ENCODE results near the gene CCL23. TPM values are rescaled to one million over a fixed set of nuclear protein-coding genes. Genes with fewer than 3 reads are reported as not detected.

CCL23 gene
- total RNA-seq, 3 donors from 2014 or later, result 1.3 to 2.7 (median 1.9) TPM

DNA sequence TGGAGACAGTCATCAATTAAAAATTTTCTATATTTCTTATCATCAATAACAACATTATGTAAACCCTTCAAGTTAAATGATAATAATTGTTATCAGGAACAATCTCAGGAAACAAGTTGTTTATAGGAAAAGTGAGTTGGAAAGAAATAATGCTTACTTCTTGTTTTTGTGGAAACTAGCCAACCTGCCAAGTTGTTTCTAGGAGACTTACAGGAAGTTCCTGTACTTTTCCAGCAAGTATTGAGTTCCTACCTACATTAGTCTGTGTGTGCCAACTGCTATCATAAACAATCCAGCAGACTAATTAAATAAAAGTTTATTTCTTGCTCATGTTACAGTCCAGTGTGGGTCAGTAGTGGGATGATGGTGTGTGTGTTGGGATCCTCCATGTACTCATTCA, 29.6 kb downstream of the CCL23 start:
- Histone ChIP-seq H3K9me3 (no peaks in the 10 kb centered on the region), H3K4me1 (no peaks in the 10 kb centered on the region), H3K27me3 (no peaks in the 10 kb centered on the region), H3K4me3 (no peak overlapping the region), H3K36me3 (no peaks in the 10 kb centered on the region), H3K27ac (peak overlapping the region in 1 of 2 donors; percentile 13)
- no peak for TF ChIP-seq POLR2AphosphoS5 (IDR thresholded peaks at IDR 0.05)
- no peak for TF ChIP-seq POLR2A (IDR thresholded peaks at IDR 0.05)
- TF ChIP-seq, protein P1, sequence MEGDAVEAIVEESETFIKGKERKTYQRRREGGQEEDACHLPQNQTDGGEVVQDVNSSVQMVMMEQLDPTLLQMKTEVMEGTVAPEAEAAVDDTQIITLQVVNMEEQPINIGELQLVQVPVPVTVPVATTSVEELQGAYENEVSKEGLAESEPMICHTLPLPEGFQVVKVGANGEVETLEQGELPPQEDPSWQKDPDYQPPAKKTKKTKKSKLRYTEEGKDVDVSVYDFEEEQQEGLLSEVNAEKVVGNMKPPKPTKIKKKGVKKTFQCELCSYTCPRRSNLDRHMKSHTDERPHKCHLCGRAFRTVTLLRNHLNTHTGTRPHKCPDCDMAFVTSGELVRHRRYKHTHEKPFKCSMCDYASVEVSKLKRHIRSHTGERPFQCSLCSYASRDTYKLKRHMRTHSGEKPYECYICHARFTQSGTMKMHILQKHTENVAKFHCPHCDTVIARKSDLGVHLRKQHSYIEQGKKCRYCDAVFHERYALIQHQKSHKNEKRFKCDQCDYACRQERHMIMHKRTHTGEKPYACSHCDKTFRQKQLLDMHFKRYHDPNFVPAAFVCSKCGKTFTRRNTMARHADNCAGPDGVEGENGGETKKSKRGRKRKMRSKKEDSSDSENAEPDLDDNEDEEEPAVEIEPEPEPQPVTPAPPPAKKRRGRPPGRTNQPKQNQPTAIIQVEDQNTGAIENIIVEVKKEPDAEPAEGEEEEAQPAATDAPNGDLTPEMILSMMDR (IDR thresholded peaks at IDR 0.05), result no peak
- intact Hi-C loops (cut with DNase I; ENCODE audit: low total_unique reads), result no loop called here
- no peak for DNase-seq (ENCODE audit: low spot score in 2 of 2)

DNA sequence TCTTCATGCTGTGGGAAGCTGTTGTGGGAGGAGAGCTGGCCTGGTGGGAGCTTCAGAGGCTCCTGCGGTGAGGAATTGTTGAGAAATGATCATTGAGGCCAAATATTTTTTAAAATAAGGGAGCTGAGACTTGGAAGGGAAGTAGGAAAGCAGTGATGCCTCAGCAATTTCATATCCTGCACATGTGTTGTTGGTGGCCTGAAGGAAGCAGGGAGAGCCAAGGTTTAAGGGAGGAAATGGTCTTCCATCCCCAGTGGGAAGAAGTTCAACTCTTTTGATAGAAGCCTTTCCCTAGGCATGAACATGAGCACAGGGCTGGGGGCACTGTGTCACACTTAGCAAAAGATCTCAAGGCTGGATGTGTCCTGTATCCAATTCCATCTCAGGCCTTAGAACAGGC, 31.1 kb downstream of the CCL23 start, which contains the start of gene CCL14:
CCL14 (minus strand) TSS at position 87 of the 400 bp plus-strand sequence; CDS start at position 7, 80 bp downstream.
- H3K27ac ChIP-seq, result peak within 1 kb of the TSS; percentile 2 to 81
- no peaks in the 10 kb centered on the region for H3K27me3 ChIP-seq
- H3K36me3 ChIP-seq, result no peaks in the 10 kb centered on the region
- H3K4me1 ChIP-seq, result no peaks in the 10 kb centered on the region
- intact Hi-C loops (cut with DNase I; ENCODE audit: low total_unique reads), result no loop called here
- DNase-seq (ENCODE audit: low spot score in 2 of 2), result no peak
- no peaks in the 10 kb centered on the region for H3K9me3 ChIP-seq
- peak within 1 kb of the TSS; percentile 22 to 45 (median 28) for H3K4me3 ChIP-seq
- no peak for TF ChIP-seq POLR2AphosphoS5 (IDR thresholded peaks at IDR 0.05)

DNA sequence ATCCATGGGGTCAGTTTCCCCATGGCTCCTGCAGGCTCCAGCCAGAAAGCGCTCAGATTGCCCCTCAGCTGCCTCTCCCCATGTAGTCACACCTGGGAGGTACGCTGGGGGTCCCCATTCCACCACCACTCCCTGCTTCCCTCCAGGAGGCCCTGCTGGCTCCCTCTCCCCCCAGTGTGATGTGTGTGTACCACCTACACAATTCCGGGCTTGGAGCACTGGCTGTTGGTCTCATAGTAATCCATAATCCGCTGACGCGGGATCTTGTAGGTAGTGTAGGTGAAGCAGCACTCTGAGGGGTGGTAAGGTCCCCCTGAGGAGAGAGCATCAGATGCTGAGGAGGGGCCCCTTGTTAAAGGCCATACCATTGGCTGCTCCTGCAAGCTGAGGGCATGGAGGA, 33.6 kb downstream of the CCL23 start:
- H3K27ac ChIP-seq, result no peak overlapping the region
- H3K9me3 ChIP-seq, result no peaks in the 10 kb centered on the region
- no peaks in the 10 kb centered on the region for H3K27me3 ChIP-seq
- TF ChIP-seq, protein P1 (IDR thresholded peaks at IDR 0.05), result no peak
- peak overlapping the region; percentile 22 to 28 (median 25) for H3K4me3 ChIP-seq
- no peaks in the 10 kb centered on the region for H3K36me3 ChIP-seq
- intact Hi-C loops (cut with DNase I; ENCODE audit: low total_unique reads), result no loop called here
- H3K4me1 ChIP-seq, result no peaks in the 10 kb centered on the region
- DNase-seq (ENCODE audit: low spot score in 2 of 2), result no peak

DNA sequence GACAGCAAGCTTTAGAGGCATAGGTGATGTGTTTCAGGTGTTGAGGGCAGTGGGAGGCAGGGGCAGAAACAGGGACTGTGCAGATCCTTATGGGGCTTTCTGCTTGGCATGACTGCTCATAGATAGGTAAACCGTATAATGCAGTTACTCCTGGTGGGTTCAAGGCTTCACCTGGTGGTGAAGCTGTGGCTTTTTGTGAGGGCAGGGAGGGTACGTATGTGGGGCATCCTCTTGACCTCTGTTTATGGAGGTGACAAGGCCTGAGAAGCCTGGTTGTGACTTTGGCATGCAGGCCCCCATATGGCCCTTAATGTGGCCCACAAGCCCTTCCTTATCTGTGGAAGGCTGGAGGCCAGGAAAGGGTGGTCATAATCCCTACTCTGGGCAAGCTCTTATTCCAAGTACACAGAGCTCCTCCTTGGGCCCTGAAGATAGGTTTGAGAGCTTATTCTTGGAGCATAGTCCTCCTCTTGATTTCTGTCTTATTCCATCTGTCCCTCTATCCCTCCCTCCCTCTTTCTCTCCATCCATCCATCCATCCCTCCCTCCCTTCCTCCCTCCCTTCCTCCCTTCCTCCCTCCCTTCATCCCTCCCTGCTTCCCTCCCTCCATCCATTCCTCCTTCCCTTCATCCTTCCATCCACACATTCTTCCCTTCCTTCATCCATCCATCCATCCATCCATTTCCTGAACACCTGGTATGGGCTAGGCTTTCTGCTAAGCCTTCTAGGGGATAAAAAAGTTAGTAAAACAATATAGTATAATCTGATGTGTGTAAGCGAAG, 35.2 kb downstream of the CCL23 start:
- H3K9me3 ChIP-seq, result no peaks in the 10 kb centered on the region
- H3K36me3 ChIP-seq, result no peaks in the 10 kb centered on the region
- TF ChIP-seq POLR2AphosphoS5 (IDR thresholded peaks at IDR 0.05) (no peak), POLR2A (IDR thresholded peaks at IDR 0.05) (no peak)
- TF ChIP-seq, protein P1 (IDR thresholded peaks at IDR 0.05), result no peak
- no peaks in the 10 kb centered on the region for H3K27me3 ChIP-seq
- H3K27ac ChIP-seq, result no peak overlapping the region
- no peak for DNase-seq (ENCODE audit: low spot score in 2 of 2)
- H3K4me3 ChIP-seq, result no peak overlapping the region
- H3K4me1 ChIP-seq, result no peaks in the 10 kb centered on the region
- intact Hi-C loops (cut with DNase I; ENCODE audit: low total_unique reads), result no loop called here

DNA sequence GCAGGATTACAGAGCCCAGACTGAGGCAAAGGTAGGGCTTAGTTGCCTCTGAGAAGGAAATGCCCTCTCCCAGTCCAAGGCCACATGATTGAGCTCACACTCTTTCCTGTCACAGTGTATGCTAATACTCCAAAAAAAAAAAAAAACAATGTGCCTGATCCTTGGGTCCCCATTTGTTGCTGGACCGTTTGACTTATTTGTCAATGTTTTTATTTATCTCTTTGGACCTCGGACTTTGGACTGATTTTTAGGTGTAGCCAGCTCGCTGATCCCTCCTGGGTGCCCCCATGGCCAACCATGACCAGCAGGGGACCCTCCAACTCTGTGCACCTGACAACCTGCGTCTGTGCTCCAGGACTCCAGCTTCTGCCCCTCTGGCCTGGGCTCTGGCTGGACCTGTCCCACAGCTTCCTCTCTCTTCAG, 35.9 kb downstream of the CCL23 start:
- Histone ChIP-seq H3K4me3 (no peak overlapping the region), H3K27ac (no peak overlapping the region), H3K4me1 (no peaks in the 10 kb centered on the region), H3K9me3 (no peaks in the 10 kb centered on the region), H3K27me3 (no peaks in the 10 kb centered on the region), H3K36me3 (no peaks in the 10 kb centered on the region)
- intact Hi-C loops (cut with DNase I; ENCODE audit: low total_unique reads), result loop anchor here (2.0 kb wide), 1 partner anchor 35 kb away; the partner anchor contains the start of gene CCL23
- no peak for TF ChIP-seq POLR2AphosphoS5 (IDR thresholded peaks at IDR 0.05)
- no peak for TF ChIP-seq POLR2A (IDR thresholded peaks at IDR 0.05)
- TF ChIP-seq, protein P1 (IDR thresholded peaks at IDR 0.05), result no peak
- DNase-seq (ENCODE audit: low spot score in 2 of 2), result no peak
